Mammary epithelial cell (primary cell): ENCODE results near the gene BMP4.

ENCODE experiments used
- EZH2 ChIP-seq: IDR thresholded peaks from 2 replicates; pipeline ENCODE4 v1.6.1; 2012; ENCODE audit warnings: low read length, inconsistent platforms, borderline replicate concordance
- TF ChIP-seq, protein P1 (sequence below), 2 donors: IDR thresholded peaks in 1 of 2; conservative IDR thresholded peaks in 1 of 2; 2 replicates each; pipeline ENCODE4 v1.5.1; 2011 to 2012; ENCODE audit warnings: inconsistent platforms in 2 of 2, low read length in 2 of 2, mild to moderate bottlenecking in 2 of 2, control low read depth in 1 of 2, low read depth in 1 of 2; ENCODE audit not compliant: insufficient read depth in 1 of 2; ENCODE audit errors: extremely low read depth in 1 of 2

DNA sequence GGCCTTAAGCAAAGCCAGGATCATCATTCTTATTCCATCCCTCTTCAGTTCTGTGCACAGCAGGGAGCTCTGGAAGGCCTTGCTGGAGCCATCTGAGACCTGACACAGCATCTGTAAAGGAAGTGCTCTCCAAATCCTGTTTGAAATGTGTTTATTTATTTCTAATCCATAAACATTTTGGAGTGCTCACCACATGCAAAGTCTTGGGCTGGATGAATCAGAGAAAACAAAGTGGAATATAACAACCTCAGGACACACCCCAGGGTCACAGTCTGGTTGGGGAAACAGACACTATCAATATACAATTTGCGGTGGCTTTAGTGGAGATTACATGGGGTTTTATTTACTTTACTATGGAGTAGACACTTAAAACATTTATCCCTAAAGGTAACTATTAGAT, 54.3 kb downstream of the BMP4 start:
- TF ChIP-seq, protein P1, sequence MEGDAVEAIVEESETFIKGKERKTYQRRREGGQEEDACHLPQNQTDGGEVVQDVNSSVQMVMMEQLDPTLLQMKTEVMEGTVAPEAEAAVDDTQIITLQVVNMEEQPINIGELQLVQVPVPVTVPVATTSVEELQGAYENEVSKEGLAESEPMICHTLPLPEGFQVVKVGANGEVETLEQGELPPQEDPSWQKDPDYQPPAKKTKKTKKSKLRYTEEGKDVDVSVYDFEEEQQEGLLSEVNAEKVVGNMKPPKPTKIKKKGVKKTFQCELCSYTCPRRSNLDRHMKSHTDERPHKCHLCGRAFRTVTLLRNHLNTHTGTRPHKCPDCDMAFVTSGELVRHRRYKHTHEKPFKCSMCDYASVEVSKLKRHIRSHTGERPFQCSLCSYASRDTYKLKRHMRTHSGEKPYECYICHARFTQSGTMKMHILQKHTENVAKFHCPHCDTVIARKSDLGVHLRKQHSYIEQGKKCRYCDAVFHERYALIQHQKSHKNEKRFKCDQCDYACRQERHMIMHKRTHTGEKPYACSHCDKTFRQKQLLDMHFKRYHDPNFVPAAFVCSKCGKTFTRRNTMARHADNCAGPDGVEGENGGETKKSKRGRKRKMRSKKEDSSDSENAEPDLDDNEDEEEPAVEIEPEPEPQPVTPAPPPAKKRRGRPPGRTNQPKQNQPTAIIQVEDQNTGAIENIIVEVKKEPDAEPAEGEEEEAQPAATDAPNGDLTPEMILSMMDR (conservative IDR thresholded peaks at IDR 0.05 in 1 of 2, IDR thresholded peaks at IDR 0.05 in 1 of 2; ENCODE audit: extremely low read depth in 1 of 2, insufficient read depth in 1 of 2, low read depth in 1 of 2, low read length in 2 of 2) = no peak
- TF ChIP-seq EZH2 = no peak
